ENCODE results near the gene RNF19B.
"Not testable (repeated sequence)": the region's sequence is repeated elsewhere in the genome, so short reads cannot be mapped to it uniquely, and the experiment has no call there.

Gene RNF19B

DNA sequence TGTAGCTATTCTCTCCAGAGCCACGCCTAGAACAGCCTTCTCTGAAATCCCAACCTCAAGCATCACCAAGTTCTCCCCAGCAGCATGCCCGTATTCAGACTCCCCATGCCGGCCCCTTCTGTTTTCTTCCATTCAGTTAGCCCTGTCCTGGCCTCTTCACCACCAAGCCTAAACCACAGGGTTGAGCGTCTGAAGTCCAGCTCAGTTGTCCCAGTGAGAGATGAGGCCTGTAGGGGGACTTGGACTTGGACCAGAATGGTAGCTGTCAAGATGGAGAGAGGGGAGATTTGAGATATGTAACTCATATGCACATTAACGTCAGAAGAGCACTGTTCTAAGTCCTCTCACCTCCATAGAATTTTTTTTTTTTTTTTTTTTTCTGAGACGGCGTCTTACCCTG lies 58.0 kb downstream of the RNF19B start:
- Histone ChIP-seq H3K4me3 (ENCODE audit: low read depth in 1 of 2, low read length in 2 of 2) (no peak overlapping the region), H3K4me1 (ENCODE audit: control insufficient read depth in 1 of 2, insufficient read depth in 2 of 2, low read length in 2 of 2) (peaks cover 0 to 2% of the 10 kb centered on the region in 2 donors), H3K36me3 (ENCODE audit: control insufficient read depth in 1 of 2, insufficient read depth in 2 of 2, low read length in 2 of 2) (no peaks in the 10 kb centered on the region), H3K27me3 (ENCODE audit: low read depth, low read length) (no peaks in the 10 kb centered on the region), H3K9me3 (ENCODE audit: control insufficient read depth in 1 of 2, low read length in 2 of 2) (no peaks in the 10 kb centered on the region), H3K27ac (ENCODE audit: low read length) (no peak overlapping the region)

DNA sequence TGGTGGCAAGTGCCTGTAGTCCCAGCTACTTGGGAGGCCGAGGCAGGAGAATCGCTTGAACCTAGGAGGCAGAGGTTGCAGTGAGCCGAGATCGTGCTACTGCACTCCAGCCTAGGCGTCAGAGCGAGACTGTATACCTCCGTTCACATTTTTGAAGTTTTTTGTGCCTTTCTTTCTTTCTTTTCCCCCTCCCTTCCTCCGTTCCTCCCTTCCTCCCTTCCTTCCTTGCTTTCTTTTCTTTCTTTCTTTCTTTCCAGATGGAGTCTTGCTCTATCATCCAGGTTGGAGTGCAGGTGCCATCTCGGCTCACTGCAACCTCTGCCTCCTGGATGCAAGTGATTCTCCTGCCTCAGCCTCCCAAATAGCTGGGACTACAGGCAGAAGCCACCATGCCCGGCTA lies 59.0 kb downstream of the RNF19B start:
- not testable (repeated sequence) for H3K27me3 ChIP-seq (ENCODE audit: low read depth, low read length); H3K4me1 ChIP-seq (ENCODE audit: control insufficient read depth in 1 of 2, insufficient read depth in 2 of 2, low read length in 2 of 2); H3K9me3 ChIP-seq (ENCODE audit: control insufficient read depth in 1 of 2, low read length in 2 of 2); H3K36me3 ChIP-seq (ENCODE audit: control insufficient read depth in 1 of 2, insufficient read depth in 2 of 2, low read length in 2 of 2); H3K27ac ChIP-seq (ENCODE audit: low read length); H3K4me3 ChIP-seq (ENCODE audit: low read depth in 1 of 2, low read length in 2 of 2)

- peak overlapping the region; percentile 81 for H3K27ac ChIP-seq (ENCODE audit: low read length)
- H3K4me1 ChIP-seq (ENCODE audit: control insufficient read depth in 1 of 2, insufficient read depth in 2 of 2, low read length in 2 of 2) = peaks cover 0 to 10% of the 10 kb centered on the region in 2 donors
- H3K9me3 ChIP-seq (ENCODE audit: control insufficient read depth in 1 of 2, low read length in 2 of 2) = no peaks in the 10 kb centered on the region
- H3K27me3 ChIP-seq (ENCODE audit: low read depth, low read length) = no peaks in the 10 kb centered on the region
- no peak overlapping the region for H3K4me3 ChIP-seq (ENCODE audit: low read depth in 1 of 2, low read length in 2 of 2)
- H3K36me3 ChIP-seq (ENCODE audit: control insufficient read depth in 1 of 2, insufficient read depth in 2 of 2, low read length in 2 of 2) = no peaks in the 10 kb centered on the region
Measured at GRCh38 chr1:32904797-32905196, 59.8 kb downstream of the RNF19B start.

- Histone ChIP-seq H3K27ac (ENCODE audit: low read length) (peak overlapping the region; percentile 81), H3K36me3 (ENCODE audit: control insufficient read depth in 1 of 2, insufficient read depth in 2 of 2, low read length in 2 of 2) (no peaks in the 10 kb centered on the region), H3K9me3 (ENCODE audit: control insufficient read depth in 1 of 2, low read length in 2 of 2) (no peaks in the 10 kb centered on the region), H3K27me3 (ENCODE audit: low read depth, low read length) (no peaks in the 10 kb centered on the region), H3K4me3 (ENCODE audit: low read depth in 1 of 2, low read length in 2 of 2) (no peak overlapping the region), H3K4me1 (ENCODE audit: control insufficient read depth in 1 of 2, insufficient read depth in 2 of 2, low read length in 2 of 2) (peaks cover 0 to 10% of the 10 kb centered on the region in 2 donors)
Measured at GRCh38 chr1:32903991-32904785, 60.4 kb downstream of the RNF19B start.

GRCh38 chr1:32902535-32902920 lies 62.1 kb downstream of the RNF19B start:
- no peak overlapping the region for H3K4me3 ChIP-seq (ENCODE audit: low read depth in 1 of 2, low read length in 2 of 2)
- peaks cover 0 to 10% of the 10 kb centered on the region in 2 donors for H3K4me1 ChIP-seq (ENCODE audit: control insufficient read depth in 1 of 2, insufficient read depth in 2 of 2, low read length in 2 of 2)
- no peaks in the 10 kb centered on the region for H3K36me3 ChIP-seq (ENCODE audit: control insufficient read depth in 1 of 2, insufficient read depth in 2 of 2, low read length in 2 of 2)
- H3K27me3 ChIP-seq (ENCODE audit: low read depth, low read length) = no peaks in the 10 kb centered on the region
- no peak overlapping the region for H3K27ac ChIP-seq (ENCODE audit: low read length)
- H3K9me3 ChIP-seq (ENCODE audit: control insufficient read depth in 1 of 2, low read length in 2 of 2) = no peaks in the 10 kb centered on the region

DNA sequence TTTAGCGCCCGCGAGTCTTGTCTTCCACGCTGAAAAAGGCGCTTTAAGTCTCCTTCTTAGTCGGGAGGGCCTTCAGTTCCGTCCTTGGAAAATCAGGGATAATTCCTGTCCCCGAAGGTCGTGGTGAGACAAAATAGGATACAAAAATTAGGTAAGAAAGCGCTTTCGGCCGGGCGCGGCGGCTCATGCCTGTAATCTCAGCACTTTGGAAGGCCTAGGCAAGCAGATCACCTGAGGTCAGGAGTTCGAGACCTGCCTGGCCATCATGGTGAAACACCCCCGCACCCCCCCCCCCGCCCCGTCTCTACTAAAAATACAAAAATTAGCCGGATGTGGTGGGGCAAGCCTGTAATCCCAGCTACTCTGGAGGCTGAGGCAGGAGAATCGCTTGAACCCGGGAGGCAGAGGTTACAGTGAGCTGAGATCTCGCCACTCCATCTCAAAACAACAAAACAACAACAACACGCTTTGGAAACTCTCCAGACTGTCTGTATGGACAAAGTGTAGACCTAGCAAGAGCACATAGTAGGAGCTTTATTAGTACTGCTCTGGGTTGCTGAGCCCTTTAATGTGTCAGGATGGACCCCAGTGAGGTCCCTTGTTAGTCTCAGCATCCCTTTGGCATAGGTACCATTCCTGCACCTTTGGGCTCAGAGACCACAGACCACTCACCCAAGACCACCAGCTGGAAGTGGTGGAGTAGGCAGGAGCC lies 62.6 kb downstream of the RNF19B start:
- Histone ChIP-seq H3K4me1 (ENCODE audit: control insufficient read depth in 1 of 2, insufficient read depth in 2 of 2, low read length in 2 of 2) (peaks cover 0 to 10% of the 10 kb centered on the region in 2 donors), H3K4me3 (ENCODE audit: low read depth in 1 of 2, low read length in 2 of 2) (peak overlapping the region; percentile 62 to 65), H3K36me3 (ENCODE audit: control insufficient read depth in 1 of 2, insufficient read depth in 2 of 2, low read length in 2 of 2) (no peaks in the 10 kb centered on the region), H3K27ac (ENCODE audit: low read length) (peak overlapping the region; percentile 75), H3K9me3 (ENCODE audit: control insufficient read depth in 1 of 2, low read length in 2 of 2) (no peaks in the 10 kb centered on the region), H3K27me3 (ENCODE audit: low read depth, low read length) (no peaks in the 10 kb centered on the region)

GRCh38 chr1:32900956-32901822 lies 63.4 kb downstream of the RNF19B start, which contains the start of gene TMEM54:
Gene TMEM54 (minus strand): TSS chr1:32901389. CDS start chr1:32901238, 151 bp downstream.
- Histone ChIP-seq H3K4me3 (ENCODE audit: low read depth in 1 of 2, low read length in 2 of 2) (peak within 1 kb of the TSS; percentile 65 to 67), H3K27ac (ENCODE audit: low read length) (peak within 1 kb of the TSS; percentile 75), H3K4me1 (ENCODE audit: control insufficient read depth in 1 of 2, insufficient read depth in 2 of 2, low read length in 2 of 2) (peaks cover 0 to 10% of the 10 kb centered on the region in 2 donors), H3K27me3 (ENCODE audit: low read depth, low read length) (no peaks in the 10 kb centered on the region), H3K9me3 (ENCODE audit: control insufficient read depth in 1 of 2, low read length in 2 of 2) (no peaks in the 10 kb centered on the region), H3K36me3 (ENCODE audit: control insufficient read depth in 1 of 2, insufficient read depth in 2 of 2, low read length in 2 of 2) (no peaks in the 10 kb centered on the region)

GRCh38 chr1:32900371-32900955 lies 64.1 kb downstream of the RNF19B start:
- H3K27me3 ChIP-seq (ENCODE audit: low read depth, low read length) = no peaks in the 10 kb centered on the region
- H3K9me3 ChIP-seq (ENCODE audit: control insufficient read depth in 1 of 2, low read length in 2 of 2) = no peaks in the 10 kb centered on the region
- H3K27ac ChIP-seq (ENCODE audit: low read length) = peak overlapping the region; percentile 16
- H3K4me3 ChIP-seq (ENCODE audit: low read depth in 1 of 2, low read length in 2 of 2) = peak overlapping the region; percentile 53 to 67
- H3K4me1 ChIP-seq (ENCODE audit: control insufficient read depth in 1 of 2, insufficient read depth in 2 of 2, low read length in 2 of 2) = peaks cover 0 to 10% of the 10 kb centered on the region in 2 donors
- H3K36me3 ChIP-seq (ENCODE audit: control insufficient read depth in 1 of 2, insufficient read depth in 2 of 2, low read length in 2 of 2) = no peaks in the 10 kb centered on the region

- peaks cover 0 to 10% of the 10 kb centered on the region in 2 donors for H3K4me1 ChIP-seq (ENCODE audit: control insufficient read depth in 1 of 2, insufficient read depth in 2 of 2, low read length in 2 of 2)
- no peak overlapping the region for H3K27ac ChIP-seq (ENCODE audit: low read length)
- H3K27me3 ChIP-seq (ENCODE audit: low read depth, low read length) = no peaks in the 10 kb centered on the region
- no peak overlapping the region for H3K4me3 ChIP-seq (ENCODE audit: low read depth in 1 of 2, low read length in 2 of 2)
- H3K9me3 ChIP-seq (ENCODE audit: control insufficient read depth in 1 of 2, low read length in 2 of 2) = no peaks in the 10 kb centered on the region
- no peaks in the 10 kb centered on the region for H3K36me3 ChIP-seq (ENCODE audit: control insufficient read depth in 1 of 2, insufficient read depth in 2 of 2, low read length in 2 of 2)
Measured at GRCh38 chr1:32899586-32900296, 64.9 kb downstream of the RNF19B start.

DNA sequence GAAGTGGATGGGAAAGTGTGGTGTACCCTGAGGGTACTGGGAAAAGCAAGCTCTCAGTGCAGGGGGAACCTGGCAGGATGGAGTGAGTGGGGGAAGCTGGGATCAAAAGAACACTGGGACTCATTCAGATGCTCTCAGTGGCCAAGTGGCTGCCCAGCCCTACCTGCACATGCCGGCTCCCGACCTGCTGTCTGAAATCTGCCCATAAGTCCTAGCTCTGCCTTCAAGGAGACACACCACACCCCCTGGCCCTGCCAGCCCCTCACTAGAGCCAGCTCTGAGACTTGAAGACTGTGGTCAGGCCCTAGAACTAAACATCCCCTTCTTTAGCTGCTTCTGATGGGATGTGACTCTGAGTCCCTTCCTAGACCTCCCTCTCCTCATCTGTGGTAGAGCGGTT lies 65.7 kb downstream of the RNF19B start:
- no peaks in the 10 kb centered on the region for H3K9me3 ChIP-seq (ENCODE audit: control insufficient read depth in 1 of 2, low read length in 2 of 2)
- no peak overlapping the region for H3K4me3 ChIP-seq (ENCODE audit: low read depth in 1 of 2, low read length in 2 of 2)
- H3K36me3 ChIP-seq (ENCODE audit: control insufficient read depth in 1 of 2, insufficient read depth in 2 of 2, low read length in 2 of 2) = no peaks in the 10 kb centered on the region
- peaks cover 0 to 11% of the 10 kb centered on the region in 2 donors for H3K4me1 ChIP-seq (ENCODE audit: control insufficient read depth in 1 of 2, insufficient read depth in 2 of 2, low read length in 2 of 2)
- no peaks in the 10 kb centered on the region for H3K27me3 ChIP-seq (ENCODE audit: low read depth, low read length)
- H3K27ac ChIP-seq (ENCODE audit: low read length) = no peak overlapping the region
